NOMO-1 treated with dmso at 0.1 percent for 144 hours (cell line): ENCODE measurements around the gene SLA2.
"Not testable (repeated sequence)": the region's sequence is repeated elsewhere in the genome, so short reads cannot be mapped to it uniquely, and the experiment has no call there.

Source experiments
- DNase-seq: peaks from one replicate; lab custom pipeline; 2025; ENCODE audit not compliant: unreplicated experiment; lab: John Stamatoyannopoulos, UW

The SLA2 gene

GRCh38 chr20:36611625-36612024 is 34.4 kb downstream of the SLA2 start:
- DNase-seq: no peak

- DNase-seq: not testable (repeated sequence)
Measured at GRCh38 chr20:36608388-36608728, 37.6 kb downstream of the SLA2 start.

DNA sequence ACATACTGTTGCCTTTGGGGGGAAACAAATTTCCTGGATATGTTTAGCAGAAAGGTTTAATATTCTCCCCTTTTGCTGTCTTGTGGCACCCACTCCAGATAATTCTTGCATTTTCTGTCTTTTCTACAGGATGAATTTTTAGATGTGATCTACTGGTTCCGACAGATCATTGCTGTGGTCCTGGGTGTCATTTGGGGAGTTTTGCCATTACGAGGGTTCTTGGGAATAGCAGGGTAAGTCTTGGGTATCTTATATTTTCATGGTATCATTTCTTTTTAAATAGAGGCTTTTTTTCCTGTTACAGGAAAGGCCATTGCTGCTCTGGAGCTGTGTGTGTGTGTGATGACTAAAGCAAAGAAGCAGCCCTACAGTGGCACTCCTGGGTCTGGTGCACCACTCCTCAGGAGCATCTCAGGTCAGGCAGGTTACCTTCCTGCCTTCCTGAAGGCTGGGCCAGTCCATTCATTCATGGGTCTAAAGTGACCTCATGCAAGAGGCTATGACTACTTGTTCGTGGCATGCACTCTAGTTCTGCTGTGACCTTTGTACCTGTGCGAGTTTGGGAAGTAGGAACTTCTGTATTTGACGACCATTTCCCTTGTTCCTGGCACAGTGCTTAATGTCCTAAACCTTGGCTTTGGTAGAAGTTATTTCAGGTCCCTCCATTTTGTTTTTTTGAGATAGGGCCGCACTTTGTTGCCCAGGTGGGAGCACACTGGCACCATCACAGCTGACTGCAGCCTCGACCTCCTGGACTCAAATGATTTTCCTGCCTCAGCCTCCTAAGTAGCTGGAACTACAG is 38.2 kb downstream of the SLA2 start:
- DNase-seq: no peak

- DNase-seq: peak; percentile 86
Measured at GRCh38 chr20:36606158-36607066, 39.6 kb downstream of the SLA2 start.

DNA sequence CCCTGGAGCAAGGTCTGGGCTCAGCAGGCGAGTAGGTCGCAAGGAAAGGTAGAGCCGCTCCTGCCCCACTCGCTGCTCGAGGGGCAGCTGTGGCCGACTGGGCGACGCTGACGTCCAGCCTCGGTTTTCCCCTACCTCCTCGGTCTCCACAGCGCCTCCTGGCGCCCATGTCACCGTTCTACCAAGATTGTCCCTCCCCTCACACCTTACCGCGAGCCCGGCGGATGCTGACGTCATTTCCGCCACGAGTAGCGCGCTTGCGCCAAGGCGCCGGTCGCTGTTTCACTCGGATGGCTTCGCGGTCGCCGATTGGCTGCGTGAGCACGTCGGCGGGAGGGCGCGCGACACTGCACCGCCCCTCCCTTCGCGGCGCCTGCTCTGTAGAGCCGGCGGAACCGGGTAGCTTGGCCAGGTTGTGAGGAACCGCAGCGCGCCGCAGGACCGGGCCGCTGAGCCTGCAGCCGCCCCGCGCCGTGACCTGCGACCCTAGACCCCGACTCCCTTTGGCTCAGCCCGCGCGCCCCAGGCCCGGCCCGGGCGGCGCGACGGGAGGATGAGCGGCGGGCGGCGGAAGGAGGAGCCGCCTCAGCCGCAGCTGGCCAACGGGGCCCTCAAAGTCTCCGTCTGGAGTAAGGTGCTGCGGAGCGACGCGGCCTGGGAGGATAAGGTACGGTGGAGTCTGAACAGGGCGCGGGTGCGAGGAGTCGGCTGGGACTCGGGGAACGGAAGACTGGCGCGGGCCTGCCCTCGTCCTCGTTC is 40.4 kb downstream of the SLA2 start, which contains the start of gene RAB5IF:
TSS of gene RAB5IF (plus strand) at position 381 of the 759 bp plus-strand sequence. CDS start at position 554, 173 bp downstream.
- DNase-seq: peak; percentile 98

- DNase-seq: peak; percentile 78
Measured at GRCh38 chr20:36604952-36605398, 41.0 kb downstream of the SLA2 start.

DNA sequence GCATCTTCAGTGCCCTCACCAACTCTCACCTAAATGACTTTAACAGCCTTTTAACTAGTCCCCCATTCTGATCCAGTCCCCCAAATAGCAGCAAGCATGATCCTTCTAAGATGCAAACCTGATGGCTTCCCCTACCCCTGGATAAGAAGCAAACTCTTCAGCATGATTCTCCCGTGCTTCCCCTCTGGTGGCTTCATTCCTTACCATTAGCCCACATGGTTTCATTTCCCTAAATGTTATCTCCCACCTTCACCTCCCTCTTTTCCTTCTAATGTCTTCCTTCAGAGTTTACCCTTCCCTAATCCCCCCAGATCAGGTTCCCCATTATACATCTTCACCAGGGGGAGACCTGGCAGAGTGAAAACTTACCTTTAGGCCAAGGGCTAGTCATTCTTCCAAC is 44.5 kb downstream of the SLA2 start:
- DNase-seq: no peak

- DNase-seq: peak; percentile 37
Measured at GRCh38 chr20:36599912-36600345, 46.1 kb downstream of the SLA2 start.

DNA sequence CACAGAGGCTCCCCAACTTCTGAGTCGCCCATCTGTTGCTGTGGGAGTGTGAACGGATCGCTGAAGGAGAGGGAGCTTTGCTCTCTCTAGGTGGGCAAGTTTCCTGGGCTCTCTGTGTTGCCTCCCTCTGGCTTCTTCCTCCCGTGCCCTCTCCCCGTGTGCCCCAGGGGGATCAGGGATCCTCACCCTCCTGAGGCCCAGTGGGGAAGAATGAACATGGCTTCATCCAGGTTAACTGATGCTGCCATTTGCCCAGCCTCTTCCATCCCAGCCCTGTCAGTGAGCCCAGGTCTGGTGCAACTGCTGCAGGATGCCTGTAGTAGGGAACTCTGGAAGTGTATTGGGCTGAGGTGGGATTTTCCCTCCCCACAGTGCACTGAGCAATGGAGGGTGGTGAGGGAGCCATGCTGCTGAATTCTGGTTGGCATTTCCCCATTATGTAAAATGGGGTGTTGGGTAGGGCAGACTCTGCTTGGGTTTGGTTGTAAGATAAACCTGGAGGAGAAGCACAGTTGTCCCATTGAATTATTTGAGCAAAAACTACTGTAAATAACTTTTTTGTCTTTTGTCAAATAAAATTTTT is 52.6 kb downstream of the SLA2 start:
- no peak for DNase-seq

- no peak for DNase-seq
Measured at GRCh38 chr20:36591854-36592641, 53.9 kb downstream of the SLA2 start.

GRCh38 chr20:36591281-36591680 is 54.7 kb downstream of the SLA2 start:
- DNase-seq: no peak

DNA sequence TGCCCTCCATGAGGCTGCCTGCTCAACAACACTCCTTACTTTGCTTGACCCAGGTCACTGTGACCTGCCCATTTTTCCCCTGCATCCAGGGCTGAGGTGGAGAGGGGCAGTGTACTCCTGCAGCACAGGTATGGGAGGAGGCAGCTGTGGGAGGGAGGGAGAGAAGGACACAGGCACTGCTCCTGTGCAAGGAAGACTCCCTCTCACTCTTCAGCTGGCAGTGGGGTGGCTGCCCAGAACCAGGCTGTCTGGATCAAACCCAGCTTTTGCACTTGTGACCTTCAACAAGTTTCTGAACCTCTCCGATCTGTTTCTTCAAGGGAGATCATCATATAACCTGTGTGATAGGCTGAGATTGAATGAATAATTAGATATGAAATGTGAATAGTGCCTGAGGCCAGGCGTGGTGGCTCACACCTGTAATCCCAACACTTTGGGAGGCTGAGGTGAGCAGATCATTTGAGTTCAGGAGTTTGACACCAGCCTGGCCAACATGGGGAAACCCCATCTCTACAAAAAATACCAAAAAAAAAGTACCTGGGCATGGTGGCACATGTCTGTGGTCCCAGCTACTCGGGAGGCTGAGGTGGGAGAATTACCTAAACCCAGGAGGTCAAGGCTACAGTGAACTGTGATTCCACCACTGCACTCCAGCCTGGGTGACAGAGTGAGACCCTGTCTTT is 58.5 kb downstream of the SLA2 start:
- no peak for DNase-seq

DNA sequence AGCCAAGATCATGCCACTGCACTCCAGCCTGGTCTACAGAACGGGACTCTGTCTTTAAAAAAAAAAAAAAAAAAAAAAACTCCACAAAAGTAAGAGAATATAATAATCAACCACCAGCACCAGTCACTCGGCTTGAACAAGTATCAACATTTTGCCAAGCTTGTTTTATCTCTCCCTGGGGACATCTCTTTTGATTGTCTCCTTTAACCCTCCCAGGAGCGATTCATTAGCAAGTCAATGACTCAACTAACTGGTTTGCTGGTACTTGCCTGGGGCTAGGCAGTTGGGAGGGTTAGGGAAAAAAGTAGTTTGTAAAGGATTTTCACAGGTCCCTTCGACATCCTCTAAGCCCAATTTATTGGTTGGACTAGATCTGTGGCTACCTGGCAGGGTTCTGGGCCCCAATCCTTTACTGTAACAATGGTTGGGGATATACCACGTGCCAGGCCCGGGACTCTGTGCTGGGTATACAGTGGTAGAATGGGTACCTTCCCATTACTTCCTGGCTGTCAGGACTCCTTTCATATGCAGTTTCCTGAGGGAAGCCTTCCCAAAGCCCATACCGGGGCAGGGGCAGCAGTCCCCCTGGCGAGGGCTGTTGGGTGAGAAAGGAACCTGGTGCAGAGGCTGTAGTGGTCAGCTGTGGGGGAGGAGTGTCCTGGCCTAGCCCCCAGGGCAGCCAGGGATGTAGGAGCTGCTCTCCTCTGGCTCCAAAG is 60.4 kb downstream of the SLA2 start:
- DNase-seq: no peak

GRCh38 chr20:36584018-36584481 is 61.9 kb downstream of the SLA2 start:
- DNase-seq: no peak

DNA sequence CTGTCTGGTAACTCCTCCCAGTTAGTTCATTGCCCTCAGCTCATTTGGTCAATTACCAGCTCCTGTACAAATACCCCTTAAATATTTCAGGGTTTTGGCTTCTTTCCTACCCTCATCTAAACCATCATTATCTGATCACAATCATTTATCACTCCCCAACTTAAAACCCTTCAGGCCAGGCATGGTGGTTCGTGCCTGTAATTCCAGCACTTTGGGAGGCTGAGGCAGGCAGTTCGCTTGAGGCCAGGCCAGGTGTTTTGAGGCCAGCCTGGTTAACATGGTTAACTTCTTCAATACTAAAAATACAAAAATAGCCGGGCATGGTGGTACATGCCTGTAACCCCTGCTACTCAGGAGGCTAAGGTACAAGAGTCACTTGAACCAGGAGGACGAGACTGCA is 63.2 kb downstream of the SLA2 start:
- no peak for DNase-seq

DNA sequence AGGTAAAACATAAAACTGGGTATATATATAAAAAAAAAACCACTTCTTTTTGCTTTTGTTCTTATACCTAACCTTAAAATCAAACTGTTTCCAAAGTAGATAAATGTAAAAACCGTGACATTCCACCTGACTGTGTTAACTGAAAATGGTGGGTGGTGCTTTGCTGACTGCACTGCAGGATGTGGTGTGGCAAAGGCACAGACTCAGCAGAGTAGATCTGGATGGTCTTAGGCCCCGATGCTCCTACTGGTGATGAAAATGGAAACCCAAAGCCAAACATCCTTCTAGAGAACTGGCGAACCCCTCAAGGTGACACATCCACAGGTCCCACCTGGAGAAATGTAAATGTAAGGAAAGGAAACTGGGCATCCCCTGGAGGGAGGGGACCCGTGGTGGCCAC is 63.7 kb downstream of the SLA2 start:
- no peak for DNase-seq

GRCh38 chr20:36579996-36580545 is 65.9 kb downstream of the SLA2 start:
- no peak for DNase-seq

- no peak for DNase-seq
Measured at GRCh38 chr20:36578356-36579041, 67.5 kb downstream of the SLA2 start.
